ENCODE data around the gene HADHA.

DNA sequence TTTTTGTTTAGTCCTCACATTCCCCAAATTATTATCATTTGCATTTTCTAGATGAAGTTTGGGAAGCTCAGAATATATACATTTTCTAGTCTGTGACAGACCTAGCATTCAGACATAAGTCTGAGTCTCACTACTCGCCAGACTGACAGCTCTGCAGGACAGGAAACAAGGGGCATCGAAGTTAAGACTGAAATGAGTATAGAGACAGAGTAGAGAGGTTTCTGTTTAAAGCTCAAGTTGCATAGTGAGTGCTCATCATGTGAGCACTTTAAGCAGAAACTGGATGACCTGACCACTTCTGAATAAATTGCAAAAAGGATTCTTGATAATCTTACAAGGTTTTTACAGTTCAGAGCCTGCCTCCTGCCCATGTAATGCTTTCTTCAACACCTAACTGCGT is 1.4 kb upstream of the HADHA start:
- TF ChIP-seq, protein P1, sequence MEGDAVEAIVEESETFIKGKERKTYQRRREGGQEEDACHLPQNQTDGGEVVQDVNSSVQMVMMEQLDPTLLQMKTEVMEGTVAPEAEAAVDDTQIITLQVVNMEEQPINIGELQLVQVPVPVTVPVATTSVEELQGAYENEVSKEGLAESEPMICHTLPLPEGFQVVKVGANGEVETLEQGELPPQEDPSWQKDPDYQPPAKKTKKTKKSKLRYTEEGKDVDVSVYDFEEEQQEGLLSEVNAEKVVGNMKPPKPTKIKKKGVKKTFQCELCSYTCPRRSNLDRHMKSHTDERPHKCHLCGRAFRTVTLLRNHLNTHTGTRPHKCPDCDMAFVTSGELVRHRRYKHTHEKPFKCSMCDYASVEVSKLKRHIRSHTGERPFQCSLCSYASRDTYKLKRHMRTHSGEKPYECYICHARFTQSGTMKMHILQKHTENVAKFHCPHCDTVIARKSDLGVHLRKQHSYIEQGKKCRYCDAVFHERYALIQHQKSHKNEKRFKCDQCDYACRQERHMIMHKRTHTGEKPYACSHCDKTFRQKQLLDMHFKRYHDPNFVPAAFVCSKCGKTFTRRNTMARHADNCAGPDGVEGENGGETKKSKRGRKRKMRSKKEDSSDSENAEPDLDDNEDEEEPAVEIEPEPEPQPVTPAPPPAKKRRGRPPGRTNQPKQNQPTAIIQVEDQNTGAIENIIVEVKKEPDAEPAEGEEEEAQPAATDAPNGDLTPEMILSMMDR (IDR thresholded peaks at IDR 0.05), result no peak
- no peak for TF ChIP-seq POLR2A (IDR thresholded peaks at IDR 0.05)

Measured in heart left ventricle (tissue), 13 donors.